AG04449 (cell line): ENCODE results near the gene RHOU.

Experiments used
- CTCF ChIA-PET: fragments of 350-600 bp; formaldehyde crosslinking; extraction: SDS; loops from one replicate; lab custom pipeline; 2021; ENCODE audit warnings: antibody characterized with exemption; lab: Yijun Ruan, JAX
- POLR2A ChIA-PET: fragments of 400-600, 350-600 bp; formaldehyde crosslinking; extraction: SDS; loops from one replicate; lab custom pipeline; 2020; ENCODE audit warnings: antibody characterized with exemption, inconsistent platforms; lab: Yijun Ruan, JAX
- DNase-seq: peaks from one replicate; pipeline ENCODE4 v3.0.0-alpha.2; 2010; ENCODE audit warnings: low read depth, low spot score
- H3K4me3 ChIP-seq: 2 replicates; pipeline ENCODE4 v1.5.1; 2011; ENCODE audit warnings: low read depth, mild to moderate bottlenecking, control low read depth, low read length
- TF ChIP-seq, protein P1 (sequence below): IDR thresholded peaks from one replicate; pipeline ENCODE4 v1.5.1; 2011; ENCODE audit warnings: mild to moderate bottlenecking, moderate library complexity, low read length, control low read depth, inconsistent platforms; ENCODE audit not compliant: insufficient read depth; ENCODE audit errors: missing control alignments

The RHOU gene

DNA sequence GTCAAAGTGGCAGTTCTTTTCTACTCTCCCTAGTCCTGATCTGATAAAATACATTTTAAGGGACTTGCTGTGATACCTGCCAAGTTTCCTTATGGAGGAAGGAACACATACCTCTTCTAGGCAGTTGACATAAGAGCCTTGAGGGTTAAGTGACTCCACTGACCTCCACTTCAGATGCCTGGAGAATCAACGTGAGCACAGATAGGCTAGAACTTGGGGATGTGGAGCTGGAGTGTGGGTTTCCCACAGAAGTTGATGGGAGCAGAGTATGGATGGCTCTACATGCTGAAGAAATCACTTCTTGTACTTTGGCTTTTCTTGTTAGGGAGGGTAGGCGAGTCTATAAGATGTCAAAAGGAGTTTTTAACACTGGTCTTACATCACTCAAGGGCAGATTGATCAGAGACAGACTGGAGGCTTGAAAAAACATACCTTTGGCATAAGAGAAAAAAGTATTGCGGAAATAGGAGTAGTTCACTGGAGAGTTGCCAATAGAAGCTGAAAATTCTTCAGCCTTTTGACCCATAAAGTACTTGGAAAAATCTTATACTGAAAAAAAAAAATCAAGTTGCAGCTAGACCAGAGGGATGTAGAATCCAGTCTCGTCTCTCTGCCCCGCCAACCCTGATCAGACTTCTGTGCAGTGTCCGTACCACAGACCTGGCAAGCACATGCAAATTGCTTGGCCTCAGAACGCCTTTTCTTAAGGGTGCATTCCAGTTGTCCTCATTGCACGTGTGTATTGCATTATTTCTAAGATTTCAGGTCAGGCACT lies 5.5 kb downstream of the RHOU start:
- H3K4me3 ChIP-seq = no peak overlapping the region
- DNase-seq = no peak
- ChIA-PET POLR2A (no interaction called here), CTCF (interaction anchor here (1.5 kb wide), 1 partner anchor 487 kb away, joined by 6 read pairs; no protein-coding TSS in a partner anchor)
- TF ChIP-seq, protein P1, sequence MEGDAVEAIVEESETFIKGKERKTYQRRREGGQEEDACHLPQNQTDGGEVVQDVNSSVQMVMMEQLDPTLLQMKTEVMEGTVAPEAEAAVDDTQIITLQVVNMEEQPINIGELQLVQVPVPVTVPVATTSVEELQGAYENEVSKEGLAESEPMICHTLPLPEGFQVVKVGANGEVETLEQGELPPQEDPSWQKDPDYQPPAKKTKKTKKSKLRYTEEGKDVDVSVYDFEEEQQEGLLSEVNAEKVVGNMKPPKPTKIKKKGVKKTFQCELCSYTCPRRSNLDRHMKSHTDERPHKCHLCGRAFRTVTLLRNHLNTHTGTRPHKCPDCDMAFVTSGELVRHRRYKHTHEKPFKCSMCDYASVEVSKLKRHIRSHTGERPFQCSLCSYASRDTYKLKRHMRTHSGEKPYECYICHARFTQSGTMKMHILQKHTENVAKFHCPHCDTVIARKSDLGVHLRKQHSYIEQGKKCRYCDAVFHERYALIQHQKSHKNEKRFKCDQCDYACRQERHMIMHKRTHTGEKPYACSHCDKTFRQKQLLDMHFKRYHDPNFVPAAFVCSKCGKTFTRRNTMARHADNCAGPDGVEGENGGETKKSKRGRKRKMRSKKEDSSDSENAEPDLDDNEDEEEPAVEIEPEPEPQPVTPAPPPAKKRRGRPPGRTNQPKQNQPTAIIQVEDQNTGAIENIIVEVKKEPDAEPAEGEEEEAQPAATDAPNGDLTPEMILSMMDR = no peak

- ChIA-PET CTCF (no interaction called here), POLR2A (no interaction called here)
- H3K4me3 ChIP-seq = no peak overlapping the region
- no peak for DNase-seq
- TF ChIP-seq, protein P1 = no peak
Measured at GRCh38 chr1:228742281-228742860, 7.1 kb downstream of the RHOU start.

DNA sequence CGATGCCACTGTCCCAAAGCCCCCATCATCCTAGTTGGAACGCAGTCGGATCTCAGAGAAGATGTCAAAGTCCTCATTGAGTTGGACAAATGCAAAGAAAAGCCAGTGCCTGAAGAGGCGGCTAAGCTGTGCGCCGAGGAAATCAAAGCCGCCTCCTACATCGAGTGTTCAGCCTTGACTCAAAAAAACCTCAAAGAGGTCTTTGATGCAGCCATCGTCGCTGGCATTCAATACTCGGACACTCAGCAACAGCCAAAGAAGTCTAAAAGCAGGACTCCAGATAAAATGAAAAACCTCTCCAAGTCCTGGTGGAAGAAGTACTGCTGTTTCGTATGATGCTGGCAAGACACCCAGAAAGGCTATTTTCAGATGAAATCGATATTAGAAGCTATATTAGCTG lies 8.1 kb downstream of the RHOU start:
- TF ChIP-seq, protein P1 = no peak
- no peak overlapping the region for H3K4me3 ChIP-seq
- POLR2A ChIA-PET = no interaction called here
- CTCF ChIA-PET = interaction anchor here (1.0 kb wide), 1 partner anchor 484 kb away, joined by 5 read pairs; no protein-coding TSS in a partner anchor
- DNase-seq = no peak

DNA sequence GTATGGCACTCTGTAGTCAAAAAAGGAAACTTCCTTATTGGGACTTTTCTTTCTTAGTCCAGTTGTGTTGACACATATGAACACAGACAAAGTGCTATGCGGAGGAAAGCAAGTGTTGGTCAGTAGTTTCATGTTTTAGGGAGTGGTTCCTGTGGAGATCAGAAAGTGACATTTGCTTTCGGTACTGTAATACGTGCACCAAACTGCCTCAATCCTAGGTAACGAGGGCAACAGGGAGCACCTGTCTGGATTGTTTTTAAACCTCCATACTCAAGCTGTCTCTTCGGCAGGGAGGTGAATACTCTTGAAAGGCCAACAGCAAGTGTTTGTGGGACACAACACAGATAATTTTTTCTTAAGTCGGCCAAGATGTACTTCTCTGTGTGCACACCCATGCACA lies 9.1 kb downstream of the RHOU start:
- DNase-seq = no peak
- CTCF ChIA-PET = interaction anchor here (1.0 kb wide), 1 partner anchor 483 kb away, joined by 5 read pairs; no protein-coding TSS in a partner anchor
- TF ChIP-seq, protein P1 = no peak
- H3K4me3 ChIP-seq = no peak overlapping the region
- POLR2A ChIA-PET = no interaction called here

DNA sequence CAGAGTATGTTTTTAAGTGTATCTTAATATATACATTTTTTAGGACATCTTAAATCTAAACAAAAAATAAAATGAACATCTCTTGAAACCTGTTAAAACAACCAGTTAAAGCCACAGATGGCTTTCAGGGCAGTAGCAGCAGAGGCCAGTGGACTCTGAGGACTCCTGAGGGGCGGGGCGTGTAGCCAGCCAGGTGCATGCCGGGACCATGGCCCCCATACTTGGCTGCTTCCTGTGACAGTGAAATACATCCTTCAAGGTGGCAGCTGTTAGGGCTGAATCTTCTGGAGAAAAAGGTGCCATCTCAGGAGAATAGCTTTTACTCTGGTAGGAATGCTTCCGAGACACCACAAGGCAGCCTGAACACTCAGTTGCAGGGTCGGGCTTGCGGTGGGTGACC lies 9.6 kb downstream of the RHOU start:
- CTCF ChIA-PET = no interaction called here
- TF ChIP-seq, protein P1 = no peak
- H3K4me3 ChIP-seq = no peak overlapping the region
- POLR2A ChIA-PET = no interaction called here
- no peak for DNase-seq

GRCh38 chr1:228745497-228745896 lies 10.2 kb downstream of the RHOU start:
- CTCF ChIA-PET = no interaction called here
- no peak overlapping the region for H3K4me3 ChIP-seq

More at GRCh38 chr1:228745497-228745896, 10.2 kb downstream of the RHOU start:
- POLR2A ChIA-PET = no interaction called here
- TF ChIP-seq, protein P1 = no peak
- no peak for DNase-seq
